Hepatocyte (in vitro differentiated cells): ENCODE data around the gene FBH1. TPM values are rescaled to one million over a fixed set of nuclear protein-coding genes. Genes with fewer than 3 reads are reported as not detected.
A peak's percentile ranks its signal among the peaks of the same experiment; 100 is the strongest.

Experiments used
- DNase-seq: peaks from one replicate; pipeline ENCODE4 v3.0.0-alpha.2; 2016; ENCODE audit warnings: low spot score
- H2AFZ ChIP-seq: fragments of 200-600 bp; sonication (generic); 2 replicates; pipeline ENCODE4 v1.6.0; 2016; ENCODE audit warnings: antibody characterized with exemption, mild to moderate bottlenecking
- H3K27ac ChIP-seq: fragments of 200-600 bp; sonication (generic); 2 replicates; pipeline ENCODE4 v1.5.1; 2016; ENCODE audit warnings: mild to moderate bottlenecking
- H3K27me3 ChIP-seq: fragments of 200-600 bp; sonication (generic); 2 replicates; pipeline ENCODE4 v1.6.1; 2016
- H3K36me3 ChIP-seq: fragments of 200-600 bp; sonication (generic); replicated peaks from 2 replicates; pipeline ENCODE4 v1.5.1; 2016; ENCODE audit warnings: low read depth; ENCODE audit not compliant: insufficient read depth
- H3K4me1 ChIP-seq: fragments of 200-600 bp; sonication (generic); 2 replicates; pipeline ENCODE4 v1.5.1; 2016; ENCODE audit warnings: mild to moderate bottlenecking, moderate library complexity; ENCODE audit not compliant: insufficient read depth
- H3K4me2 ChIP-seq: fragments of 200-600 bp; sonication (generic); 2 replicates; pipeline ENCODE4 v1.6.0; 2016
- H3K4me3 ChIP-seq: fragments of 200-600 bp; sonication (generic); 2 replicates; pipeline ENCODE4 v1.5.1; 2016; ENCODE audit warnings: mild to moderate bottlenecking
- H3K79me2 ChIP-seq: fragments of 200-600 bp; sonication (generic); 2 replicates; pipeline ENCODE4 v1.6.0; 2017; ENCODE audit warnings: mild to moderate bottlenecking
- H3K9me2 ChIP-seq: fragments of 200-600 bp; sonication (generic); replicated peaks from 2 replicates; pipeline ENCODE4 v1.6.0; 2017; ENCODE audit warnings: mild to moderate bottlenecking; ENCODE audit not compliant: insufficient read depth
- H3K9me3 ChIP-seq: fragments of 200-600 bp; sonication (generic); 2 replicates; pipeline ENCODE4 v1.5.1; 2016; ENCODE audit warnings: low read depth, mild to moderate bottlenecking
- H4K20me1 ChIP-seq: fragments of 200-600 bp; sonication (generic); 2 replicates; pipeline ENCODE4 v1.6.0; 2016; ENCODE audit warnings: mild to moderate bottlenecking; ENCODE audit not compliant: insufficient read depth, poor library complexity, severe bottlenecking
- EZH2 ChIP-seq: fragments of 200-600 bp; sonication (generic); IDR thresholded peaks from 2 replicates; pipeline ENCODE4 v1.6.1; 2016; ENCODE audit warnings: antibody characterized with exemption, mild to moderate bottlenecking, borderline replicate concordance
- EZH2phosphoT487 ChIP-seq: fragments of 200-600 bp; sonication (generic); IDR thresholded peaks from one replicate; pipeline ENCODE4 v1.6.1; 2018; ENCODE audit warnings: antibody characterized with exemption, mild to moderate bottlenecking, low read depth, moderate library complexity; ENCODE audit not compliant: unreplicated experiment, severe bottlenecking
- WGBS: methylation state at CpG from one replicate; pipeline ENCODE4 v1.1.6; 2016; ENCODE audit warnings: low lambda C conversion rate; ENCODE audit errors: missing lambda C conversion rate; 5-methylcytosine and 5-hydroxymethylcytosine counted together
- polyA plus RNA-seq: library from polyadenylated mRNA; unstranded; fragments of >200 nt; fragmentation: Nextera tagmentation; extraction: Ambion mirVana; gene quantifications from 2 replicates; pipeline ENCODE4 v1.2.1, GENCODE V29; 2016
- total RNA-seq: library from RNA; depleted of rRNA; stranded (reverse); fragments of >200 nt; gene quantifications from 2 replicates; pipeline ENCODE4 v1.2.3, GENCODE V29; 2014
- TF ChIP-seq, protein P1 (sequence below): fragments of 200-600 bp; sonication (generic); IDR thresholded peaks from 2 replicates; pipeline ENCODE4 v1.5.1; 2016; ENCODE audit warnings: antibody characterized with exemption, mild to moderate bottlenecking; ENCODE audit not compliant: poor library complexity

Gene FBH1
- 66.1 and 66.4 TPM in 2 replicates for total RNA-seq
- 72.9 and 80.3 TPM in 2 replicates for polyA plus RNA-seq

DNA sequence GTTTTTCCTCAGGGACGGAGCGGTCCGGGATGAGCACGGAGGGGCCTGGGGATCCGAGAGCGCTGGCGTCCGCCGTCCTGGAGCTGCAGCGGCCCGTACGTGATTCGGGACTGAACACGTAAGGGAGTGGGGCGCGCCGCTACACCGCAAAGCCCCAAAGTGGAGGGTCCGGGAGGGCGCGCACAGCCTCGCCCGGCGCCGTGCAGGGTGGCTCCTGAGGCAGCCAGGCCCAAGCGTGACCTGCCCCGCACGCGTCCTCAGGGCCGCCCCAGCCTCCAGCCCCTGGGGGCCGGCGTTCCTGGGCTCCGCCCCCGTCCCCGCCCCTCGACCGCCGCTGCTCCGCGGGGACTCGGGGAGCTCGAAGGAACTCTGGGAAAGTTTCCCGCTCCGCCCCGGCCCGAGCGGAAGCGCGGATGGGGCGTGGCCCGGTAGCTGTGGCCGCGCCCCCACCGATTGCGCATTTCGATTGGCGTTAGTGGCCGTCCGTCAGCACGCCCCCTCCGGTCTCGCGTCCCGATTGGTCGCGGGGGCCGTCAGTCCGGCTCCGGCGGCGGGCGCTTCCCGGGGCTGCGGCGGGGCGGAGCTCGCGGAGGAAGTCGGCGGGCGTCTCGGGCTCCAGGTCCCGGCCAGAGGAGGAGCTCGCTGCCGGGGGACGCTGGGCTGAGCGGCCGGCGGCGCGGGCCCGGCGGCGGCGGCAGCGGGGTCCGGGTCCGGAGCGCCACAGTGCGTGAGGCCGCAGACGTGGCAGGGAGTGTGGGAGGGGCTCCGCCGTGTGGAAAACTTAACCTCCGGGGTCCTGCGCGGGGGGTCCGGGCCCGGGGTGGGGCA, at the start of gene FBH1, which contains the start of gene ANKRD16:
Gene FBH1 (plus strand): TSS at position 620 of the 828 bp plus-strand sequence. CDS start 103 bp downstream, at position 723.
Gene ANKRD16 (minus strand): TSS at position 270 of the 828 bp plus-strand sequence. CDS start 539 bp downstream, outside the sequence.
- Histone ChIP-seq H3K4me2 (peak within 1 kb of the TSS; percentile 94), H3K4me1 (peaks cover 19% of the 10 kb centered on the region), H3K9me3 (no peaks in the 10 kb centered on the region), H3K79me2 (peaks cover 67% of the 10 kb centered on the region), H3K4me3 (peak within 1 kb of the TSS; percentile 48), H3K27ac (peak within 1 kb of the TSS; percentile 77), H2AFZ (peak within 1 kb of the TSS; percentile 75), H3K36me3 (no peaks in the 10 kb centered on the region), H4K20me1 (peaks cover 28% of the 10 kb centered on the region), H3K27me3 (no peaks in the 10 kb centered on the region), H3K9me2 (no peaks in the 10 kb centered on the region)
- DNase-seq = peak; percentile 100
- WGBS = under 1% methylated on average over 58 of the region's 109 CpGs
- TF ChIP-seq EZH2phosphoT487 (no peak), EZH2 (no peak)
- TF ChIP-seq, protein P1, sequence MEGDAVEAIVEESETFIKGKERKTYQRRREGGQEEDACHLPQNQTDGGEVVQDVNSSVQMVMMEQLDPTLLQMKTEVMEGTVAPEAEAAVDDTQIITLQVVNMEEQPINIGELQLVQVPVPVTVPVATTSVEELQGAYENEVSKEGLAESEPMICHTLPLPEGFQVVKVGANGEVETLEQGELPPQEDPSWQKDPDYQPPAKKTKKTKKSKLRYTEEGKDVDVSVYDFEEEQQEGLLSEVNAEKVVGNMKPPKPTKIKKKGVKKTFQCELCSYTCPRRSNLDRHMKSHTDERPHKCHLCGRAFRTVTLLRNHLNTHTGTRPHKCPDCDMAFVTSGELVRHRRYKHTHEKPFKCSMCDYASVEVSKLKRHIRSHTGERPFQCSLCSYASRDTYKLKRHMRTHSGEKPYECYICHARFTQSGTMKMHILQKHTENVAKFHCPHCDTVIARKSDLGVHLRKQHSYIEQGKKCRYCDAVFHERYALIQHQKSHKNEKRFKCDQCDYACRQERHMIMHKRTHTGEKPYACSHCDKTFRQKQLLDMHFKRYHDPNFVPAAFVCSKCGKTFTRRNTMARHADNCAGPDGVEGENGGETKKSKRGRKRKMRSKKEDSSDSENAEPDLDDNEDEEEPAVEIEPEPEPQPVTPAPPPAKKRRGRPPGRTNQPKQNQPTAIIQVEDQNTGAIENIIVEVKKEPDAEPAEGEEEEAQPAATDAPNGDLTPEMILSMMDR = no peak

DNA sequence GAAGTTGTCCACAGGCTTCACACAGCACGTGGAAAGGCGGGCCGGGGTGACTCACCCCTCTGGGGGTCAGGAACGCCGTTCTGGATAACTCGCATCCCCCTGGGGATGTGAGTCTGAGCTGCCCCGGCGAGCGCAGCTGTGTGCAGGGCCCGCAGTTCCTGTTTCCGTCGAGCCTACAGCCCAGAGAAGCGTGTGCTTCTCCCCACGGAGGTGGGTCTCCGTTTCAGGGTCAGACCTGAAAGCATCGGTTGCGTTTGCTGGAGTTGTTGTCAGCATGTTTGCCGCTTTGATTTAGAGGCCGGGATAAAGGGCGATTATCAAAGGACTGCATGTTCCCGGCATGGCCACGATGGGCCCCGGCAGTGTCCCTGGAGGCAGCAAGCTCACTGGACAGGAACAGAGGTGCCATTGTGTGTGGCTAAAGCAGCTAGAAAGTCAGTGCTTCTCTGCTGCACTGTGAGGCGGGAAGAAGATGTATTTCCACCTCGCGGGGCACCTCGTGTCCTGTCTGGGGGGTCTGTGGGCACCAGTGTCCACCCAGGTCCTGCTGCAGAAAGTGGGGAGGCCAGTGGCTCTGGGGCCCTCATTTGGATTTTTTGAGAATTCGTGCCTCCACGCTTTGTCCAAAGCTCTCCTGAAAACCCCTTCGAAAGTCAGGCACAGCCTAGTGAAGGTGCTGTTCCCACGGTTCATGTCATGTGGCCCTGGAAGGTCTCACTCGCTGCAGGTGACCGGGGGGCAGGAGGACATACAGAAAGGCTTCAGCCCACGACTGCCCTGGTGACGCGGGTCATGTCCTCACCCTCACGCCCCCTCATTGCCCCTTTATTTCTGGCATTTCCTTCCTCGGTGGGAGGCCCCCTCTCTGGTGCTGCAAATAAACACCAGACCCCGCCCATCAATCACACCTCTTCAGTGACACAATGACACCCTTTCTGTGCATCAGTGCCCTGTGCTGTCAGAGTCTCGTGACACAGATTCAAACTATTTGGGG, 49.4 kb upstream of the FBH1 start:
- Histone ChIP-seq H4K20me1 (no peaks in the 10 kb centered on the region), H3K4me3 (no peak overlapping the region), H3K27ac (no peak overlapping the region), H2AFZ (no peak overlapping the region), H3K4me2 (no peak overlapping the region), H3K36me3 (no peaks in the 10 kb centered on the region), H3K9me3 (no peaks in the 10 kb centered on the region), H3K27me3 (no peaks in the 10 kb centered on the region), H3K9me2 (no peaks in the 10 kb centered on the region), H3K4me1 (peaks cover 7% of the 10 kb centered on the region), H3K79me2 (no peaks in the 10 kb centered on the region)
- WGBS = 72% methylated on average over 40 of the region's 40 CpGs
- no peak for DNase-seq
- TF ChIP-seq EZH2 (no peak), EZH2phosphoT487 (no peak)
- TF ChIP-seq, protein P1 = no peak

DNA sequence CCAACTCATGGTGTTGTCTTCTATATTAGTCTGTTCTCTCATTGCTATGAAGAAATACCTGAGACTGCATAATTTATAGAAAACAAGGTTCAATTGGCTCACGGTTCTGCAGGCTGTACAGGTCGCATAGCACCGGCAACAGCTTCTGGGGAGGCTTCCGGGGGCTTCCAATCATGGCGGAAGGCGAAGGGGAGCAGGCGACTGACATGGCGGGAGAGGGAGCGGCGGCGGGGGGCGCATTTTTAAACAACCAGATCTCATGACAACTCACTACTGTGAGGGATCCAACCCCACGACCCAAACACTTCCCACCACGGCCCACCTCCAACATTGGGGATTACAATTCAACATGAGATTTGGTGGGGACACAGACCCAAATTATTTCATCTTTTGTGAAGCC, 48.1 kb upstream of the FBH1 start:
- Histone ChIP-seq H3K36me3 (no peaks in the 10 kb centered on the region), H3K9me3 (no peaks in the 10 kb centered on the region), H3K4me3 (no peak overlapping the region), H3K27ac (no peak overlapping the region), H3K79me2 (no peaks in the 10 kb centered on the region), H3K9me2 (no peaks in the 10 kb centered on the region), H3K27me3 (no peaks in the 10 kb centered on the region), H3K4me1 (peaks cover 7% of the 10 kb centered on the region), H4K20me1 (no peaks in the 10 kb centered on the region), H2AFZ (no peak overlapping the region), H3K4me2 (no peak overlapping the region)
- WGBS = 95% methylated on average over 13 of the region's 14 CpGs
- TF ChIP-seq, protein P1 = no peak
- TF ChIP-seq EZH2phosphoT487 (no peak), EZH2 (no peak)
- DNase-seq = no peak
